ENCODE results near the gene MTA2.

DNA sequence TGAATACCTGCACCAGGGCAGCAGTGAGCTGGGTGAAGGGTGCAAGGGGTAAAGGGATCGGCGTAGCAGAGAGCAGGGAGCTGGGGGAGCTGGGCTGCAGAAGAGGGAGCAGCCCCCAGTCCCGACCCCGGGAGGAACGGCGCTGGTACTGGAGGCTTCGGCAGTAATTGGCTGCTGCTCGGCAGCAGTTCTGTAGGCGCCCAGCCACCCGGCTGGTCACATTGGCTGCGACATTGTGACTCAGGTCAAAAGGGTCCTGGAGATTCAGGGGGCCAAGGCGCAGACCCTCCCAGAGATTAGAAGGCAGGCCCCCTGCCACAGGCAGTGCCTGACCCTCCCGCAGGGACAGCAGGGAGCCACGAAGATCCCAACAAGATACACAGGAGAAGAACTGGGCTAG is 25.8 kb downstream of the MTA2 start:
- TF ChIP-seq, protein P1, sequence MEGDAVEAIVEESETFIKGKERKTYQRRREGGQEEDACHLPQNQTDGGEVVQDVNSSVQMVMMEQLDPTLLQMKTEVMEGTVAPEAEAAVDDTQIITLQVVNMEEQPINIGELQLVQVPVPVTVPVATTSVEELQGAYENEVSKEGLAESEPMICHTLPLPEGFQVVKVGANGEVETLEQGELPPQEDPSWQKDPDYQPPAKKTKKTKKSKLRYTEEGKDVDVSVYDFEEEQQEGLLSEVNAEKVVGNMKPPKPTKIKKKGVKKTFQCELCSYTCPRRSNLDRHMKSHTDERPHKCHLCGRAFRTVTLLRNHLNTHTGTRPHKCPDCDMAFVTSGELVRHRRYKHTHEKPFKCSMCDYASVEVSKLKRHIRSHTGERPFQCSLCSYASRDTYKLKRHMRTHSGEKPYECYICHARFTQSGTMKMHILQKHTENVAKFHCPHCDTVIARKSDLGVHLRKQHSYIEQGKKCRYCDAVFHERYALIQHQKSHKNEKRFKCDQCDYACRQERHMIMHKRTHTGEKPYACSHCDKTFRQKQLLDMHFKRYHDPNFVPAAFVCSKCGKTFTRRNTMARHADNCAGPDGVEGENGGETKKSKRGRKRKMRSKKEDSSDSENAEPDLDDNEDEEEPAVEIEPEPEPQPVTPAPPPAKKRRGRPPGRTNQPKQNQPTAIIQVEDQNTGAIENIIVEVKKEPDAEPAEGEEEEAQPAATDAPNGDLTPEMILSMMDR (IDR thresholded peaks at IDR 0.05): no peak
- no peak for TF ChIP-seq EZH2 (IDR thresholded peaks at IDR 0.05; ENCODE audit: borderline replicate concordance, insufficient read depth, low read depth, low read length, poor library complexity, severe bottlenecking)

All from B cell (primary cell).